Neural progenitor cell (in vitro differentiated cells): ENCODE data around the gene ZC3H18.

Experiments
- EZH2 ChIP-seq: fragments of 200-600 bp; sonication (generic); IDR thresholded peaks from 2 replicates; pipeline ENCODE4 v1.6.1; 2017; ENCODE audit warnings: antibody characterized with exemption, mild to moderate bottlenecking, moderate library complexity
- EZH2phosphoT487 ChIP-seq: fragments of 200-600 bp; sonication (generic); IDR thresholded peaks from 2 replicates; pipeline ENCODE4 v1.6.1; 2017; ENCODE audit warnings: antibody characterized with exemption
- TF ChIP-seq, protein P1 (sequence below): fragments of 200-600 bp; sonication (generic); IDR thresholded peaks from 2 replicates; pipeline ENCODE4 v1.5.1; 2017; ENCODE audit warnings: antibody characterized with exemption, mild to moderate bottlenecking

DNA sequence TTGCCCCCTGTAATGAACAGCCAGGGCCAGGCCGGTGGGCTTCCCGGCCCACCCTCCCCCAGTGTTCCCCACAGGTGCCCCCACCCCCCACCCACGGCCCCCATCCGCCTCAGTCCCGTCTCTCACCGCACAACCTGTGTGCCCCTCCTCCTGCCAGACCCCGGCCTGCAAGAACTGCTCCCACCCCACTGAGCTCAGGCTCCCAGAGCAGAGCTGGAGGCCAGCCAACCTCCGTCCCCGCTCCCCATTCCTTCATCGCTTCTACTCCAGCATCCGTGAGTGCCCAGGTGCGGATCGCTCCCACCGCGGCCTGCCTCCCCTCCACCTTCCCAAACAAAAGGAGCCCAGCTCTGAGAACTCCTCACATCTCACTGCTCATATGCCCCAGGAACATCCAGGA, 88.5 kb downstream of the ZC3H18 start:
- TF ChIP-seq, protein P1, sequence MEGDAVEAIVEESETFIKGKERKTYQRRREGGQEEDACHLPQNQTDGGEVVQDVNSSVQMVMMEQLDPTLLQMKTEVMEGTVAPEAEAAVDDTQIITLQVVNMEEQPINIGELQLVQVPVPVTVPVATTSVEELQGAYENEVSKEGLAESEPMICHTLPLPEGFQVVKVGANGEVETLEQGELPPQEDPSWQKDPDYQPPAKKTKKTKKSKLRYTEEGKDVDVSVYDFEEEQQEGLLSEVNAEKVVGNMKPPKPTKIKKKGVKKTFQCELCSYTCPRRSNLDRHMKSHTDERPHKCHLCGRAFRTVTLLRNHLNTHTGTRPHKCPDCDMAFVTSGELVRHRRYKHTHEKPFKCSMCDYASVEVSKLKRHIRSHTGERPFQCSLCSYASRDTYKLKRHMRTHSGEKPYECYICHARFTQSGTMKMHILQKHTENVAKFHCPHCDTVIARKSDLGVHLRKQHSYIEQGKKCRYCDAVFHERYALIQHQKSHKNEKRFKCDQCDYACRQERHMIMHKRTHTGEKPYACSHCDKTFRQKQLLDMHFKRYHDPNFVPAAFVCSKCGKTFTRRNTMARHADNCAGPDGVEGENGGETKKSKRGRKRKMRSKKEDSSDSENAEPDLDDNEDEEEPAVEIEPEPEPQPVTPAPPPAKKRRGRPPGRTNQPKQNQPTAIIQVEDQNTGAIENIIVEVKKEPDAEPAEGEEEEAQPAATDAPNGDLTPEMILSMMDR: no peak
- TF ChIP-seq EZH2: no peak
- no peak for TF ChIP-seq EZH2phosphoT487
